ENCODE measurements around the gene PGP. TPM values are rescaled to one million over a fixed set of nuclear protein-coding genes. Genes with fewer than 3 reads are reported as not detected.

Gene PGP
- polyA plus RNA-seq, 1 donor (not counting 4 experiments of a cell fraction or from before 2014, with no cell fraction given), result 10.3 TPM

DNA sequence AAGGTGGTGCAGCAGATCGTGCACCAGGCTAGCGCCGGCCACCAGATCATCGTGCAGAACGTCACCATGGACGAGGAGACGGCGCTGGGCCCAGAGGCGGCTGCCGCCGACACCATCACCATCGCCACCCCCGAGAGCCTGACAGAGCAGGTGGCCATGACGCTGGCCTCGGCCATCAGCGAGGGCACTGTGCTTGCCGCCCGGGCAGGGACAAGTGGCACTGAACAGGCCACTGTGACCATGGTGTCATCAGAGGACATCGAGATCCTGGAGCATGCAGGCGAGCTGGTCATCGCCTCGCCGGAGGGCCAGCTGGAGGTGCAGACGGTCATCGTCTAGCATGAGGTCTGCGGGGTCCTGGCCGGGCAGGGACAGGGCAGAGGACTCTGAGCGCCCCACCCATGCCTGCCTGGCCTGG, 20.6 kb upstream of the PGP start:
- H3K27ac ChIP-seq (ENCODE audit: control insufficient read depth, insufficient read depth, low read length), result no peak overlapping the region
- no peak for DNase-seq (ENCODE audit: low read depth, low spot score)
- FAIRE-seq, result no peak
- H3K4me2 ChIP-seq (ENCODE audit: control insufficient read depth, extremely low read depth, insufficient read depth, low read depth, low read length), result no peak overlapping the region
- H4K20me1 ChIP-seq (ENCODE audit: control insufficient read depth, extremely low read depth, insufficient read depth, low read length), result peaks cover 10% of the 10 kb centered on the region
- no peaks in the 10 kb centered on the region for H3K9me3 ChIP-seq (ENCODE audit: control insufficient read depth, low read depth, low read length)
- peaks cover 32% of the 10 kb centered on the region for H3K27me3 ChIP-seq (ENCODE audit: control insufficient read depth, extremely low read depth, insufficient read depth, low read length)
- H3K9me1 ChIP-seq (ENCODE audit: control insufficient read depth, extremely low read depth, insufficient read depth, low read length), result peaks cover 3% of the 10 kb centered on the region
- TF ChIP-seq EZH2 (IDR thresholded peaks at IDR 0.05; ENCODE audit: low read length) (no peak), CTCF (optimal IDR thresholded peaks at IDR 0.05 in 1 of 3, IDR thresholded peaks at IDR 0.05 in 1 of 3, conservative IDR thresholded peaks at IDR 0.05 in 1 of 3; ENCODE audit: extremely low read depth in 1 of 3, insufficient read depth in 2 of 3, low read length in 3 of 3) (no peak)
- no peak overlapping the region for H3K9ac ChIP-seq (ENCODE audit: control insufficient read depth, extremely low read depth, insufficient read depth, low read length)
- peaks cover 21 to 37% of the 10 kb centered on the region in 2 experiments for H3K36me3 ChIP-seq (ENCODE audit: control insufficient read depth in 2 of 2, extremely low read depth in 1 of 2, insufficient read depth in 2 of 2, low read length in 2 of 2)
- H3K79me2 ChIP-seq (ENCODE audit: control insufficient read depth, insufficient read depth, low read length), result no peaks in the 10 kb centered on the region
- H3K4me1 ChIP-seq (ENCODE audit: control insufficient read depth, extremely low read depth, insufficient read depth, low read length), result peaks cover 11% of the 10 kb centered on the region
- dilution Hi-C loops (cut with MboI; ENCODE audit: extremely low pct_ligation_motif_present, low sequenced_read_pairs), result no loop called here
- H3K4me3 ChIP-seq (ENCODE audit: control insufficient read depth in 2 of 3, extremely low read depth in 1 of 3, insufficient read depth in 2 of 3, low read depth in 1 of 3, low read length in 3 of 3), result no peak overlapping the region
- H2AFZ ChIP-seq (ENCODE audit: control insufficient read depth, low read length), result no peak overlapping the region

- no peak overlapping the region for H3K4me3 ChIP-seq (ENCODE audit: control insufficient read depth in 2 of 3, extremely low read depth in 1 of 3, insufficient read depth in 2 of 3, low read depth in 1 of 3, low read length in 3 of 3)
- H2AFZ ChIP-seq (ENCODE audit: control insufficient read depth, low read length), result no peak overlapping the region
- no peak overlapping the region for H3K4me2 ChIP-seq (ENCODE audit: control insufficient read depth, extremely low read depth, insufficient read depth, low read depth, low read length)
- no peak overlapping the region for H3K27ac ChIP-seq (ENCODE audit: control insufficient read depth, insufficient read depth, low read length)
- FAIRE-seq (no peak), DNase-seq (ENCODE audit: low read depth, low spot score) (no peak)
- no peaks in the 10 kb centered on the region for H3K79me2 ChIP-seq (ENCODE audit: control insufficient read depth, insufficient read depth, low read length)
- peaks cover 11% of the 10 kb centered on the region for H3K4me1 ChIP-seq (ENCODE audit: control insufficient read depth, extremely low read depth, insufficient read depth, low read length)
- peaks cover 3% of the 10 kb centered on the region for H3K9me1 ChIP-seq (ENCODE audit: control insufficient read depth, extremely low read depth, insufficient read depth, low read length)
- H3K27me3 ChIP-seq (ENCODE audit: control insufficient read depth, extremely low read depth, insufficient read depth, low read length), result peaks cover 32% of the 10 kb centered on the region
- peaks cover 21 to 40% of the 10 kb centered on the region in 2 experiments for H3K36me3 ChIP-seq (ENCODE audit: control insufficient read depth in 2 of 2, extremely low read depth in 1 of 2, insufficient read depth in 2 of 2, low read length in 2 of 2)
- no peak overlapping the region for H3K9ac ChIP-seq (ENCODE audit: control insufficient read depth, extremely low read depth, insufficient read depth, low read length)
- TF ChIP-seq EZH2 (IDR thresholded peaks at IDR 0.05; ENCODE audit: low read length), result no peak
- no peak for TF ChIP-seq CTCF (optimal IDR thresholded peaks at IDR 0.05 in 1 of 3, IDR thresholded peaks at IDR 0.05 in 1 of 3, conservative IDR thresholded peaks at IDR 0.05 in 1 of 3; ENCODE audit: extremely low read depth in 1 of 3, insufficient read depth in 2 of 3, low read length in 3 of 3)
- dilution Hi-C loops (cut with MboI; ENCODE audit: extremely low pct_ligation_motif_present, low sequenced_read_pairs), result no loop called here
- H3K9me3 ChIP-seq (ENCODE audit: control insufficient read depth, low read depth, low read length), result no peaks in the 10 kb centered on the region
- H4K20me1 ChIP-seq (ENCODE audit: control insufficient read depth, extremely low read depth, insufficient read depth, low read length), result peaks cover 10% of the 10 kb centered on the region
Observed at GRCh38 chr16:2234813-2235170, 20.2 kb upstream of the PGP start.
